GM12865 (cell line): ENCODE measurements around the gene SMARCA4.

Experiments
- DNase-seq: peaks from one replicate; pipeline ENCODE4 v3.0.0; 2010; ENCODE audit warnings: low read depth
- H3K4me3 ChIP-seq: 2 replicates; pipeline ENCODE4 v1.5.1; 2011; ENCODE audit warnings: mild to moderate bottlenecking, low read depth, low read length, control low read depth
- TF ChIP-seq, protein P1 (sequence below): IDR thresholded peaks from 2 replicates; pipeline ENCODE4 v1.5.1; 2011; ENCODE audit warnings: low read length, control low read depth, low read depth, inconsistent platforms; ENCODE audit not compliant: insufficient read depth; ENCODE audit errors: missing control alignments

The SMARCA4 gene

GRCh38 chr19:11111117-11111770, 150.4 kb downstream of the SMARCA4 start:
- TF ChIP-seq, protein P1, sequence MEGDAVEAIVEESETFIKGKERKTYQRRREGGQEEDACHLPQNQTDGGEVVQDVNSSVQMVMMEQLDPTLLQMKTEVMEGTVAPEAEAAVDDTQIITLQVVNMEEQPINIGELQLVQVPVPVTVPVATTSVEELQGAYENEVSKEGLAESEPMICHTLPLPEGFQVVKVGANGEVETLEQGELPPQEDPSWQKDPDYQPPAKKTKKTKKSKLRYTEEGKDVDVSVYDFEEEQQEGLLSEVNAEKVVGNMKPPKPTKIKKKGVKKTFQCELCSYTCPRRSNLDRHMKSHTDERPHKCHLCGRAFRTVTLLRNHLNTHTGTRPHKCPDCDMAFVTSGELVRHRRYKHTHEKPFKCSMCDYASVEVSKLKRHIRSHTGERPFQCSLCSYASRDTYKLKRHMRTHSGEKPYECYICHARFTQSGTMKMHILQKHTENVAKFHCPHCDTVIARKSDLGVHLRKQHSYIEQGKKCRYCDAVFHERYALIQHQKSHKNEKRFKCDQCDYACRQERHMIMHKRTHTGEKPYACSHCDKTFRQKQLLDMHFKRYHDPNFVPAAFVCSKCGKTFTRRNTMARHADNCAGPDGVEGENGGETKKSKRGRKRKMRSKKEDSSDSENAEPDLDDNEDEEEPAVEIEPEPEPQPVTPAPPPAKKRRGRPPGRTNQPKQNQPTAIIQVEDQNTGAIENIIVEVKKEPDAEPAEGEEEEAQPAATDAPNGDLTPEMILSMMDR: no peak
- H3K4me3 ChIP-seq: no peak overlapping the region
- DNase-seq: no peak

DNA sequence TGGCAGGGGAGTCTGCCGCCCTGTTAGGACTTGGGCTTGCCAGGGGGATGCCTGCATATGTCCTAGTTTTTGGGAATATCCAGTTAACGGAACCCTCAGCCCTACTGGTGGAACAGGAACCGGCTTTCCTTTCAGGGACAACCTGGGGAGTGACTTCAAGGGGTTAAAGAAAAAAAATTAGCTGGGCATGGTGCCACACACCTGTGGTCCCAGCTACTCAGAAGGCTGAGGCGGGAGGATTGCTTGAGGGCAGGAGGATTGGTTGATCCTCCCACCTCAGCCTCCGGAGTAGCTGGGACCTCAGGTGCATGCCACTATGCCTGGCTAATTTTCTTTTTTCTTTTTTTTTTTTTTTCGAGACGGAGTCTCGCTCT, 150.9 kb downstream of the SMARCA4 start:
- no peak overlapping the region for H3K4me3 ChIP-seq
- TF ChIP-seq, protein P1: no peak
- no peak for DNase-seq
